ENCODE measurements around the gene FBXO3.

FBXO3 gene

DNA sequence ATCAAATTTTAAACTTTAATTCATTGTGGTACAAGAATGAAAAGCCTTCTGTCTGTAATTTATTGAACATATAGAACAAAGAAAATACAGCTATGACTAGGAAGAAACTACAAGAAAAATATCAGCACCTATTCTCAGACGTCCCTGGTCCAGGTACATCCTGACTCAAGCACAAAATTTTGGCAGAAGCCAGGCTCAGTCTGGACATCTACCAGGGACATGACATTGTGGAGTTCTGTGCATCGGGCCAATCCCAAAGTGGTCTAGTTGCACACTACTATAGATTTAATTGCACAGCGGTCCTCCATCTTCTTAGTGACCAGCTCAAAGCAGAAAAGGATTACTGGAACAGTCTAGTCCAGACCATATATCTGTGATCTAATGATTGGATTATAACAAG lies 22.4 kb downstream of the FBXO3 start:
- Histone ChIP-seq H3K36me3 (ENCODE audit: low read length) (no peaks in the 10 kb centered on the region), H2AFZ (ENCODE audit: low read depth, low read length, severe bottlenecking) (no peak overlapping the region), H3K4me2 (ENCODE audit: low read depth, low read length, poor library complexity, severe bottlenecking) (no peak overlapping the region), H3K4me3 (ENCODE audit: insufficient read depth, low read length, poor library complexity, severe bottlenecking) (no peak overlapping the region), H3K9me3 (ENCODE audit: insufficient read depth, low read length) (no peaks in the 10 kb centered on the region), H3K27ac (ENCODE audit: low read depth, low read length) (no peak overlapping the region), H3K9ac (ENCODE audit: low read length) (no peak overlapping the region), H3F3A (ENCODE audit: insufficient read depth) (no peaks in the 10 kb centered on the region), H3K9me2 (replicated peaks; ENCODE audit: insufficient read depth, low read length) (no peaks in the 10 kb centered on the region), H4K20me1 (ENCODE audit: low read depth, low read length) (no peaks in the 10 kb centered on the region), H3K27me3 (ENCODE audit: low read length) (no peaks in the 10 kb centered on the region), H3K79me2 (ENCODE audit: insufficient read depth, low read length) (no peaks in the 10 kb centered on the region)
- TF ChIP-seq, protein P1, sequence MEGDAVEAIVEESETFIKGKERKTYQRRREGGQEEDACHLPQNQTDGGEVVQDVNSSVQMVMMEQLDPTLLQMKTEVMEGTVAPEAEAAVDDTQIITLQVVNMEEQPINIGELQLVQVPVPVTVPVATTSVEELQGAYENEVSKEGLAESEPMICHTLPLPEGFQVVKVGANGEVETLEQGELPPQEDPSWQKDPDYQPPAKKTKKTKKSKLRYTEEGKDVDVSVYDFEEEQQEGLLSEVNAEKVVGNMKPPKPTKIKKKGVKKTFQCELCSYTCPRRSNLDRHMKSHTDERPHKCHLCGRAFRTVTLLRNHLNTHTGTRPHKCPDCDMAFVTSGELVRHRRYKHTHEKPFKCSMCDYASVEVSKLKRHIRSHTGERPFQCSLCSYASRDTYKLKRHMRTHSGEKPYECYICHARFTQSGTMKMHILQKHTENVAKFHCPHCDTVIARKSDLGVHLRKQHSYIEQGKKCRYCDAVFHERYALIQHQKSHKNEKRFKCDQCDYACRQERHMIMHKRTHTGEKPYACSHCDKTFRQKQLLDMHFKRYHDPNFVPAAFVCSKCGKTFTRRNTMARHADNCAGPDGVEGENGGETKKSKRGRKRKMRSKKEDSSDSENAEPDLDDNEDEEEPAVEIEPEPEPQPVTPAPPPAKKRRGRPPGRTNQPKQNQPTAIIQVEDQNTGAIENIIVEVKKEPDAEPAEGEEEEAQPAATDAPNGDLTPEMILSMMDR (IDR thresholded peaks at IDR 0.05; ENCODE audit: insufficient read depth, low read length, poor library complexity, severe bottlenecking) = no peak
- TF ChIP-seq EZH2phosphoT487 (conservative IDR thresholded peaks at IDR 0.05; ENCODE audit: low read length) = no peak

DNA sequence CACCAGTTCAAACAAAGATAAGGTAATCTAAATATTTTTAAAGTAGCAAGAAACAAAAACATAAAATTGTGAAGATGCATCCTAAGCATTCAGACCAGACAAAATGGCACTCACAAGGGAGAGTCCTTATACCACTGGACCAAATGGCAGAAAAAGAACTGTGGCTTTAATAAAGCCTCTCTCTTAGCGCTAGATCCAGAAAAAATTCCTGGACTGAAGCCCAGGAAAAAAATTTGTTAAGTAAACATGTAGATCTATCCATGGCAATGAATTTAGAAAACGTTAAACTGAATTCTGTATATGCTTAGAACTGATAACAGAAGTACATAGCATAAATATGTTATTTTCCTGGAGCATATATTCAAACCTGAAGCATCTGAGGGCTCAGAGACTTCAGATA lies 26.3 kb downstream of the FBXO3 start:
- H4K20me1 ChIP-seq (ENCODE audit: low read depth, low read length) = no peaks in the 10 kb centered on the region
- no peaks in the 10 kb centered on the region for H3K36me3 ChIP-seq (ENCODE audit: low read length)
- H3K4me2 ChIP-seq (ENCODE audit: low read depth, low read length, poor library complexity, severe bottlenecking) = no peak overlapping the region
- no peaks in the 10 kb centered on the region for H3K27me3 ChIP-seq (ENCODE audit: low read length)
- TF ChIP-seq EZH2phosphoT487 (conservative IDR thresholded peaks at IDR 0.05; ENCODE audit: low read length) = no peak
- TF ChIP-seq, protein P1 (IDR thresholded peaks at IDR 0.05; ENCODE audit: insufficient read depth, low read length, poor library complexity, severe bottlenecking) = no peak
- H3K4me3 ChIP-seq (ENCODE audit: insufficient read depth, low read length, poor library complexity, severe bottlenecking) = no peak overlapping the region
- H3K79me2 ChIP-seq (ENCODE audit: insufficient read depth, low read length) = no peaks in the 10 kb centered on the region
- H3K9me3 ChIP-seq (ENCODE audit: insufficient read depth, low read length) = no peaks in the 10 kb centered on the region
- H3F3A ChIP-seq (ENCODE audit: insufficient read depth) = no peaks in the 10 kb centered on the region
- H2AFZ ChIP-seq (ENCODE audit: low read depth, low read length, severe bottlenecking) = no peak overlapping the region
- no peak overlapping the region for H3K27ac ChIP-seq (ENCODE audit: low read depth, low read length)
- H3K9ac ChIP-seq (ENCODE audit: low read length) = no peak overlapping the region
- H3K9me2 ChIP-seq (replicated peaks; ENCODE audit: insufficient read depth, low read length) = no peaks in the 10 kb centered on the region

DNA sequence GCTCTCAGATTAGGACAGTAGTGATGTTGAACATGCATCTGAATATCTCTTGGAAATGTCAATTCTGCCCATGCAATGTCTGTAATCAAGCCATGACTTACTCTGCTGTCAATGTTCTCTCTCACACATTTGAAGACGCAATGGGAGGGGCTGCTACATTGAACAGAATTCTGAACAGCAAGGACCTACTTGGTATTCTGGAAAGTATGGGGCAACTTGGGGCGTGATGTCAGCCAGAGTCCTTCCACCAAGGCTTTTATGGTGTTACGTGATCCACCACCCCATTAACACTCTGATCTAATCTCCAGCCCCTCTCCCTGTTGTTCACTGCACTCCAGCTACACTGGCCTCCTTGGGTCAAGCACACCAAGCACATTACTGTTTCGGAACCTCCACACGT lies 31.0 kb downstream of the FBXO3 start:
- no peaks in the 10 kb centered on the region for H4K20me1 ChIP-seq (ENCODE audit: low read depth, low read length)
- H3K27me3 ChIP-seq (ENCODE audit: low read length) = no peaks in the 10 kb centered on the region
- no peaks in the 10 kb centered on the region for H3K79me2 ChIP-seq (ENCODE audit: insufficient read depth, low read length)
- no peaks in the 10 kb centered on the region for H3F3A ChIP-seq (ENCODE audit: insufficient read depth)
- no peak overlapping the region for H3K4me3 ChIP-seq (ENCODE audit: insufficient read depth, low read length, poor library complexity, severe bottlenecking)
- H3K4me2 ChIP-seq (ENCODE audit: low read depth, low read length, poor library complexity, severe bottlenecking) = no peak overlapping the region
- no peak overlapping the region for H3K27ac ChIP-seq (ENCODE audit: low read depth, low read length)
- H3K9me3 ChIP-seq (ENCODE audit: insufficient read depth, low read length) = no peaks in the 10 kb centered on the region
- H2AFZ ChIP-seq (ENCODE audit: low read depth, low read length, severe bottlenecking) = no peak overlapping the region
- no peaks in the 10 kb centered on the region for H3K9me2 ChIP-seq (replicated peaks; ENCODE audit: insufficient read depth, low read length)
- no peak overlapping the region for H3K9ac ChIP-seq (ENCODE audit: low read length)
- H3K36me3 ChIP-seq (ENCODE audit: low read length) = no peaks in the 10 kb centered on the region
- TF ChIP-seq EZH2phosphoT487 (conservative IDR thresholded peaks at IDR 0.05; ENCODE audit: low read length) = no peak
- TF ChIP-seq, protein P1 (IDR thresholded peaks at IDR 0.05; ENCODE audit: insufficient read depth, low read length, poor library complexity, severe bottlenecking) = no peak
